Loucy (cell line): Measurements from ENCODE around the gene NHSL2.

Experiments
- H2AFZ ChIP-seq: fragments of 200-600 bp; sonication (generic); 2 replicates; pipeline ENCODE4 v1.6.0; 2016; ENCODE audit warnings: antibody characterized with exemption, mild to moderate bottlenecking, low read length, moderate library complexity
- H3F3A ChIP-seq: fragments of 200-600 bp; 2 replicates; pipeline ENCODE4 v1.6.0; 2016; ENCODE audit warnings: antibody characterized with exemption, low read depth, mild to moderate bottlenecking
- H3K27me3 ChIP-seq: fragments of 200-600 bp; sonication (generic); 2 replicates; pipeline ENCODE4 v1.6.1; 2014; ENCODE audit warnings: low read length, mild to moderate bottlenecking; ENCODE audit not compliant: insufficient read depth, poor library complexity, severe bottlenecking
- H3K36me3 ChIP-seq: fragments of 200-600 bp; sonication (generic); 2 replicates; pipeline ENCODE4 v1.6.1; 2016; ENCODE audit warnings: low read length; ENCODE audit not compliant: insufficient read depth
- H3K4me1 ChIP-seq: fragments of 200-600 bp; sonication (generic); 2 replicates; pipeline ENCODE4 v1.5.1; 2014; ENCODE audit warnings: low read length, mild to moderate bottlenecking; ENCODE audit not compliant: insufficient read depth, poor library complexity, severe bottlenecking
- H3K4me2 ChIP-seq: fragments of 200-600 bp; sonication (generic); 2 replicates; pipeline ENCODE4 v1.6.0; 2014; ENCODE audit warnings: antibody characterized with exemption, low read length, low read depth, mild to moderate bottlenecking; ENCODE audit not compliant: poor library complexity, severe bottlenecking
- H3K4me3 ChIP-seq: fragments of 200-600 bp; sonication (generic); 2 replicates; pipeline ENCODE4 v1.5.1; 2014; ENCODE audit warnings: low read length, mild to moderate bottlenecking, mixed read lengths; ENCODE audit not compliant: poor library complexity, severe bottlenecking
- H3K79me2 ChIP-seq: fragments of 200-600 bp; sonication (generic); 2 replicates; pipeline ENCODE4 v1.6.1; 2014; ENCODE audit warnings: low read length; ENCODE audit not compliant: insufficient read depth
- H3K9ac ChIP-seq: fragments of 200-600 bp; sonication (generic); 2 replicates; pipeline ENCODE4 v1.6.0; 2014; ENCODE audit warnings: mild to moderate bottlenecking, low read depth, low read length, moderate library complexity; ENCODE audit not compliant: poor library complexity, severe bottlenecking
- H3K9me2 ChIP-seq: fragments of 200-600 bp; sonication (generic); replicated peaks from 2 replicates; pipeline ENCODE4 v1.6.1; 2016; ENCODE audit warnings: low read depth, low read length, mixed read lengths
- H3K9me3 ChIP-seq: fragments of 200-600 bp; sonication (generic); 2 replicates; pipeline ENCODE4 v1.6.1; 2014; ENCODE audit warnings: mild to moderate bottlenecking, antibody characterized with exemption, low read length, low read depth; ENCODE audit not compliant: insufficient read depth
- H4K20me1 ChIP-seq: fragments of 200-600 bp; sonication (generic); 2 replicates; pipeline ENCODE4 v1.6.0; 2014; ENCODE audit warnings: antibody characterized with exemption, low read length, mild to moderate bottlenecking; ENCODE audit not compliant: insufficient read depth, poor library complexity, severe bottlenecking
- CTCF ChIP-seq: fragments of 200-600 bp; sonication (generic); conservative IDR thresholded peaks from 2 replicates; pipeline ENCODE4 v1.5.1; 2014; ENCODE audit warnings: mild to moderate bottlenecking, antibody characterized with exemption, low read length
- EZH2phosphoT487 ChIP-seq: fragments of 200-600 bp; IDR thresholded peaks from 2 replicates; pipeline ENCODE4 v1.6.1; 2018; ENCODE audit warnings: antibody characterized with exemption, mild to moderate bottlenecking, moderate library complexity, borderline replicate concordance

The NHSL2 gene

GRCh38 chrX:72131317-72132294 is 221.0 kb downstream of the NHSL2 start, which contains the start of gene RTL5:
RTL5 (minus strand) TSS chrX:72131915.
- no peaks in the 10 kb centered on the region for H4K20me1 ChIP-seq
- H3K36me3 ChIP-seq = no peaks in the 10 kb centered on the region
- H3K4me2 ChIP-seq = no peak within 1 kb of the TSS
- no peaks in the 10 kb centered on the region for H3F3A ChIP-seq
- no peaks in the 10 kb centered on the region for H3K9me2 ChIP-seq
- no peak within 1 kb of the TSS for H2AFZ ChIP-seq
- peaks cover 10% of the 10 kb centered on the region for H3K4me1 ChIP-seq
- H3K9me3 ChIP-seq = no peaks in the 10 kb centered on the region
- TF ChIP-seq CTCF = no peak
- no peak for TF ChIP-seq EZH2phosphoT487
- H3K79me2 ChIP-seq = no peaks in the 10 kb centered on the region
- no peaks in the 10 kb centered on the region for H3K27me3 ChIP-seq
- H3K4me3 ChIP-seq = no peak within 1 kb of the TSS
- no peak within 1 kb of the TSS for H3K9ac ChIP-seq

- TF ChIP-seq EZH2phosphoT487 = no peak
- no peak for TF ChIP-seq CTCF
- Histone ChIP-seq H4K20me1 (no peaks in the 10 kb centered on the region), H2AFZ (no peak overlapping the region), H3K4me3 (no peak overlapping the region), H3K79me2 (no peaks in the 10 kb centered on the region), H3K9me2 (no peaks in the 10 kb centered on the region), H3K36me3 (no peaks in the 10 kb centered on the region), H3K27me3 (no peaks in the 10 kb centered on the region), H3F3A (no peaks in the 10 kb centered on the region), H3K9ac (no peak overlapping the region), H3K4me2 (no peak overlapping the region), H3K9me3 (no peaks in the 10 kb centered on the region), H3K4me1 (peaks cover 2% of the 10 kb centered on the region)
These were observed 221.8 kb downstream of the NHSL2 start for GRCh38 chrX:72132456-72132855.

GRCh38 chrX:72133851-72134546 is 223.4 kb downstream of the NHSL2 start:
- Histone ChIP-seq H3K4me1 (no peaks in the 10 kb centered on the region), H3K4me2 (no peak overlapping the region), H3F3A (no peaks in the 10 kb centered on the region), H4K20me1 (no peaks in the 10 kb centered on the region), H3K9me2 (no peaks in the 10 kb centered on the region), H3K4me3 (no peak overlapping the region), H3K9ac (no peak overlapping the region), H3K9me3 (no peaks in the 10 kb centered on the region), H2AFZ (no peak overlapping the region), H3K27me3 (no peaks in the 10 kb centered on the region), H3K79me2 (no peaks in the 10 kb centered on the region), H3K36me3 (peaks cover under 1% of the 10 kb centered on the region; the same call in 1 of the 2 replicates)
- TF ChIP-seq EZH2phosphoT487 = no peak
- TF ChIP-seq CTCF = no peak
